Fibroblast of the aortic adventitia (primary cell): ENCODE results near the gene TOMM22. TPM values are rescaled to one million over a fixed set of nuclear protein-coding genes. Genes with fewer than 3 reads are reported as not detected.

ENCODE experiments used
- DNase-seq: peaks from one replicate; pipeline ENCODE4 v3.0.0-alpha.2; 2010; ENCODE audit warnings: low read depth
- H3K4me3 ChIP-seq: 2 replicates; pipeline ENCODE4 v1.5.1; 2011; ENCODE audit warnings: low read depth, mild to moderate bottlenecking, control low read depth, low read length, moderate library complexity
- CTCF ChIP-seq: IDR thresholded peaks from 2 replicates; pipeline ENCODE4 v1.5.1; 2011; ENCODE audit warnings: mild to moderate bottlenecking, low read length, control low read depth, inconsistent platforms; ENCODE audit not compliant: insufficient read depth
- total RNA-seq: library from RNA; depleted of rRNA; stranded (reverse); fragments of >200 nt; gene quantifications from 2 replicates; pipeline ENCODE4 v1.2.3, GENCODE V29; 2012; ENCODE audit warnings: low replicate concordance

The TOMM22 gene
- total RNA-seq, 1 donor, result 70.4 TPM

GRCh38 chr22:38707984-38708383 is 26.2 kb downstream of the TOMM22 start:
- no peak for TF ChIP-seq CTCF
- no peak for DNase-seq
- no peak overlapping the region for H3K4me3 ChIP-seq

GRCh38 chr22:38709306-38709705 is 27.5 kb downstream of the TOMM22 start:
- DNase-seq, result no peak
- no peak overlapping the region for H3K4me3 ChIP-seq
- no peak for TF ChIP-seq CTCF

- no peak overlapping the region for H3K4me3 ChIP-seq
- DNase-seq, result no peak
- TF ChIP-seq CTCF, result no peak
Observed at GRCh38 chr22:38710351-38710750, 28.6 kb downstream of the TOMM22 start.

- no peak overlapping the region for H3K4me3 ChIP-seq
- DNase-seq, result no peak
- no peak for TF ChIP-seq CTCF
Observed at GRCh38 chr22:38710866-38711265, 29.1 kb downstream of the TOMM22 start.

- no peak overlapping the region for H3K4me3 ChIP-seq
- no peak for DNase-seq
- TF ChIP-seq CTCF, result no peak
Observed at GRCh38 chr22:38712486-38713207, 30.9 kb downstream of the TOMM22 start.

- DNase-seq, result no peak
- H3K4me3 ChIP-seq, result no peak overlapping the region
- TF ChIP-seq CTCF, result no peak
Observed at GRCh38 chr22:38713921-38714320, 32.2 kb downstream of the TOMM22 start.
